ENCODE data around the gene CHST13. TPM values are rescaled to one million over a fixed set of nuclear protein-coding genes. Genes with fewer than 3 reads are reported as not detected.
A peak's percentile ranks its signal among the peaks of the same experiment; 100 is the strongest.

Gene CHST13
- total and polyA plus RNA-seq, 3 experiments from 2014 or later: 0.24 to 0.31 TPM; not detected in 1

GRCh38 chr3:126479642-126480041 is 44.3 kb upstream of the CHST13 start:
- H3K36me3 ChIP-seq (ENCODE audit: insufficient read depth, low read length): no peaks in the 10 kb centered on the region

GRCh38 chr3:126480206-126480605 is 43.7 kb upstream of the CHST13 start:
- Mint-ChIP-seq H3K4me1 (peaks cover 6 to 10% (median 9%) of the 10 kb centered on the region in 3 donors), H3K27ac (no peak overlapping the region), H3K4me3 (peak overlapping the region in 1 of 7 donors; percentile 45), H3K36me3 (no peaks in the 10 kb centered on the region), H3K27me3 (peaks cover 0 to 2% of the 10 kb centered on the region in 2 donors), H3K9me3 (no peaks in the 10 kb centered on the region)
- Histone ChIP-seq H3K9me3 (ENCODE audit: low read length) (no peaks in the 10 kb centered on the region), H3K4me1 (ENCODE audit: insufficient read depth, low read length) (peaks cover 5% of the 10 kb centered on the region), H3K4me3 (ENCODE audit: low read length) (no peak overlapping the region), H3K27me3 (ENCODE audit: insufficient read depth, low read length, poor library complexity, severe bottlenecking) (no peaks in the 10 kb centered on the region), H3K36me3 (ENCODE audit: insufficient read depth, low read length) (no peaks in the 10 kb centered on the region), H3K27ac (ENCODE audit: low read depth, low read length) (no peak overlapping the region)
- ChIA-PET CTCF (no interaction called here), POLR2A (no interaction called here)
- DNase-seq: no peak

More at GRCh38 chr3:126479642-126480041, 44.3 kb upstream of the CHST13 start:
- POLR2A ChIA-PET: no interaction called here
- no peak overlapping the region for H3K4me3 ChIP-seq (ENCODE audit: low read length)
- Mint-ChIP-seq H3K9me3 (no peaks in the 10 kb centered on the region), H3K36me3 (peaks cover 0 to 2% (median 0%) of the 10 kb centered on the region in 3 donors), H3K4me3 (peak overlapping the region in 1 of 7 donors; percentile 45), H3K27ac (peak overlapping the region in 1 of 8 donors; percentile 38), H3K4me1 (peaks cover 6 to 12% (median 11%) of the 10 kb centered on the region in 3 donors), H3K27me3 (peaks cover 0 to 2% of the 10 kb centered on the region in 2 donors)
- no peak overlapping the region for H3K27ac ChIP-seq (ENCODE audit: low read depth, low read length)
- CTCF ChIA-PET: no interaction called here
- DNase-seq: no peak
- peaks cover 6% of the 10 kb centered on the region for H3K4me1 ChIP-seq (ENCODE audit: insufficient read depth, low read length)
- no peaks in the 10 kb centered on the region for H3K27me3 ChIP-seq (ENCODE audit: insufficient read depth, low read length, poor library complexity, severe bottlenecking)
- H3K9me3 ChIP-seq (ENCODE audit: low read length): no peaks in the 10 kb centered on the region

- Histone ChIP-seq H3K4me3 (ENCODE audit: low read length) (no peak overlapping the region), H3K36me3 (ENCODE audit: insufficient read depth, low read length) (no peaks in the 10 kb centered on the region), H3K9me3 (ENCODE audit: low read length) (no peaks in the 10 kb centered on the region), H3K4me1 (ENCODE audit: insufficient read depth, low read length) (peaks cover 5% of the 10 kb centered on the region), H3K27ac (ENCODE audit: low read depth, low read length) (no peak overlapping the region), H3K27me3 (ENCODE audit: insufficient read depth, low read length, poor library complexity, severe bottlenecking) (no peaks in the 10 kb centered on the region)
- peaks cover 0 to 2% of the 10 kb centered on the region in 2 donors for H3K27me3 Mint-ChIP-seq
- CTCF ChIA-PET: no interaction called here
- POLR2A ChIA-PET: no interaction called here
- no peaks in the 10 kb centered on the region for H3K36me3 Mint-ChIP-seq
- peak overlapping the region in 2 of 8 donors; percentile 59 to 88 for H3K27ac Mint-ChIP-seq
- peaks cover 6 to 10% (median 9%) of the 10 kb centered on the region in 3 donors for H3K4me1 Mint-ChIP-seq
- H3K9me3 Mint-ChIP-seq: no peaks in the 10 kb centered on the region
- no peak for DNase-seq
- peak overlapping the region in 1 of 7 donors; percentile 2 for H3K4me3 Mint-ChIP-seq
These were observed 43.1 kb upstream of the CHST13 start for GRCh38 chr3:126480861-126481260.

- Mint-ChIP-seq H3K27ac (no peak overlapping the region), H3K9me3 (no peaks in the 10 kb centered on the region), H3K4me1 (peaks cover 8 to 12% (median 10%) of the 10 kb centered on the region in 3 donors), H3K4me3 (no peak overlapping the region), H3K36me3 (no peaks in the 10 kb centered on the region), H3K27me3 (peaks cover 0 to 2% of the 10 kb centered on the region in 2 donors)
- DNase-seq: no peak
- Histone ChIP-seq H3K27ac (ENCODE audit: low read depth, low read length) (no peak overlapping the region), H3K36me3 (ENCODE audit: insufficient read depth, low read length) (no peaks in the 10 kb centered on the region), H3K27me3 (ENCODE audit: insufficient read depth, low read length, poor library complexity, severe bottlenecking) (no peaks in the 10 kb centered on the region), H3K9me3 (ENCODE audit: low read length) (no peaks in the 10 kb centered on the region), H3K4me1 (ENCODE audit: insufficient read depth, low read length) (peaks cover 3% of the 10 kb centered on the region), H3K4me3 (ENCODE audit: low read length) (no peak overlapping the region)
- CTCF ChIA-PET: no interaction called here
- POLR2A ChIA-PET: no interaction called here
These were observed 42.0 kb upstream of the CHST13 start for GRCh38 chr3:126481808-126482502.

GRCh38 chr3:126482503-126483255 is 41.3 kb upstream of the CHST13 start:
- Histone ChIP-seq H3K9me3 (ENCODE audit: low read length) (no peaks in the 10 kb centered on the region), H3K4me1 (ENCODE audit: insufficient read depth, low read length) (peaks cover 9% of the 10 kb centered on the region), H3K36me3 (ENCODE audit: insufficient read depth, low read length) (no peaks in the 10 kb centered on the region), H3K4me3 (ENCODE audit: low read length) (no peak overlapping the region), H3K27me3 (ENCODE audit: insufficient read depth, low read length, poor library complexity, severe bottlenecking) (no peaks in the 10 kb centered on the region), H3K27ac (ENCODE audit: low read depth, low read length) (no peak overlapping the region)
- DNase-seq: no peak
- H3K36me3 Mint-ChIP-seq: no peaks in the 10 kb centered on the region
- POLR2A ChIA-PET: no interaction called here
- CTCF ChIA-PET: no interaction called here
- peaks cover 9 to 11% (median 11%) of the 10 kb centered on the region in 3 donors for H3K4me1 Mint-ChIP-seq
- no peaks in the 10 kb centered on the region for H3K9me3 Mint-ChIP-seq
- no peak overlapping the region for H3K4me3 Mint-ChIP-seq
- H3K27me3 Mint-ChIP-seq: peaks cover 0 to 2% of the 10 kb centered on the region in 2 donors
- peak overlapping the region in 1 of 8 donors; percentile 92 for H3K27ac Mint-ChIP-seq

- Histone ChIP-seq H3K27ac (ENCODE audit: low read depth, low read length) (no peak overlapping the region), H3K36me3 (ENCODE audit: insufficient read depth, low read length) (no peaks in the 10 kb centered on the region), H3K9me3 (ENCODE audit: low read length) (no peaks in the 10 kb centered on the region), H3K4me1 (ENCODE audit: insufficient read depth, low read length) (peaks cover 9% of the 10 kb centered on the region), H3K4me3 (ENCODE audit: low read length) (no peak overlapping the region), H3K27me3 (ENCODE audit: insufficient read depth, low read length, poor library complexity, severe bottlenecking) (no peaks in the 10 kb centered on the region)
- ChIA-PET POLR2A (no interaction called here), CTCF (no interaction called here)
- no peak for DNase-seq
- no peak overlapping the region for H3K27ac Mint-ChIP-seq
- H3K27me3 Mint-ChIP-seq: peaks cover 0 to 2% of the 10 kb centered on the region in 2 donors
- H3K4me1 Mint-ChIP-seq: peaks cover 9 to 11% (median 11%) of the 10 kb centered on the region in 3 donors
- no peaks in the 10 kb centered on the region for H3K36me3 Mint-ChIP-seq
- H3K4me3 Mint-ChIP-seq: no peak overlapping the region
- no peaks in the 10 kb centered on the region for H3K9me3 Mint-ChIP-seq
These were observed 40.6 kb upstream of the CHST13 start for GRCh38 chr3:126483321-126483761.

GRCh38 chr3:126484148-126484547 is 39.8 kb upstream of the CHST13 start:
- no peaks in the 10 kb centered on the region for H3K9me3 ChIP-seq (ENCODE audit: low read length)
- H3K4me1 ChIP-seq (ENCODE audit: insufficient read depth, low read length): peaks cover 9% of the 10 kb centered on the region
- H3K27ac ChIP-seq (ENCODE audit: low read depth, low read length): no peak overlapping the region
- no peak overlapping the region for H3K4me3 ChIP-seq (ENCODE audit: low read length)
- H3K27me3 ChIP-seq (ENCODE audit: insufficient read depth, low read length, poor library complexity, severe bottlenecking): no peaks in the 10 kb centered on the region
- Mint-ChIP-seq H3K4me3 (peak overlapping the region in 1 of 7 donors; percentile 34), H3K27me3 (peaks cover 0 to 2% of the 10 kb centered on the region in 2 donors), H3K9me3 (no peaks in the 10 kb centered on the region), H3K27ac (no peak overlapping the region), H3K36me3 (no peaks in the 10 kb centered on the region), H3K4me1 (peaks cover 9 to 11% (median 11%) of the 10 kb centered on the region in 3 donors)
- ChIA-PET CTCF (no interaction called here), POLR2A (no interaction called here)
- no peak for DNase-seq
- no peaks in the 10 kb centered on the region for H3K36me3 ChIP-seq (ENCODE audit: insufficient read depth, low read length)

- no peak for DNase-seq
- peak overlapping the region in 1 of 8 donors; percentile 7 for H3K27ac Mint-ChIP-seq
- Histone ChIP-seq H3K4me3 (ENCODE audit: low read length) (no peak overlapping the region), H3K4me1 (ENCODE audit: insufficient read depth, low read length) (peaks cover 9% of the 10 kb centered on the region), H3K27ac (ENCODE audit: low read depth, low read length) (no peak overlapping the region), H3K36me3 (ENCODE audit: insufficient read depth, low read length) (no peaks in the 10 kb centered on the region), H3K9me3 (ENCODE audit: low read length) (no peaks in the 10 kb centered on the region), H3K27me3 (ENCODE audit: insufficient read depth, low read length, poor library complexity, severe bottlenecking) (no peaks in the 10 kb centered on the region)
- H3K36me3 Mint-ChIP-seq: no peaks in the 10 kb centered on the region
- H3K9me3 Mint-ChIP-seq: no peaks in the 10 kb centered on the region
- no peak overlapping the region for H3K4me3 Mint-ChIP-seq
- ChIA-PET POLR2A (no interaction called here), CTCF (no interaction called here)
- H3K27me3 Mint-ChIP-seq: peaks cover 0 to 2% of the 10 kb centered on the region in 2 donors
- H3K4me1 Mint-ChIP-seq: peaks cover 9 to 11% (median 11%) of the 10 kb centered on the region in 3 donors
These were observed 39.3 kb upstream of the CHST13 start for GRCh38 chr3:126484662-126485061.

Measured in CD8-positive, alpha-beta memory T cell (primary cell).